ENCODE results near the gene ATRAID.
A peak's percentile ranks its signal among the peaks of the same experiment; 100 is the strongest.

DNA sequence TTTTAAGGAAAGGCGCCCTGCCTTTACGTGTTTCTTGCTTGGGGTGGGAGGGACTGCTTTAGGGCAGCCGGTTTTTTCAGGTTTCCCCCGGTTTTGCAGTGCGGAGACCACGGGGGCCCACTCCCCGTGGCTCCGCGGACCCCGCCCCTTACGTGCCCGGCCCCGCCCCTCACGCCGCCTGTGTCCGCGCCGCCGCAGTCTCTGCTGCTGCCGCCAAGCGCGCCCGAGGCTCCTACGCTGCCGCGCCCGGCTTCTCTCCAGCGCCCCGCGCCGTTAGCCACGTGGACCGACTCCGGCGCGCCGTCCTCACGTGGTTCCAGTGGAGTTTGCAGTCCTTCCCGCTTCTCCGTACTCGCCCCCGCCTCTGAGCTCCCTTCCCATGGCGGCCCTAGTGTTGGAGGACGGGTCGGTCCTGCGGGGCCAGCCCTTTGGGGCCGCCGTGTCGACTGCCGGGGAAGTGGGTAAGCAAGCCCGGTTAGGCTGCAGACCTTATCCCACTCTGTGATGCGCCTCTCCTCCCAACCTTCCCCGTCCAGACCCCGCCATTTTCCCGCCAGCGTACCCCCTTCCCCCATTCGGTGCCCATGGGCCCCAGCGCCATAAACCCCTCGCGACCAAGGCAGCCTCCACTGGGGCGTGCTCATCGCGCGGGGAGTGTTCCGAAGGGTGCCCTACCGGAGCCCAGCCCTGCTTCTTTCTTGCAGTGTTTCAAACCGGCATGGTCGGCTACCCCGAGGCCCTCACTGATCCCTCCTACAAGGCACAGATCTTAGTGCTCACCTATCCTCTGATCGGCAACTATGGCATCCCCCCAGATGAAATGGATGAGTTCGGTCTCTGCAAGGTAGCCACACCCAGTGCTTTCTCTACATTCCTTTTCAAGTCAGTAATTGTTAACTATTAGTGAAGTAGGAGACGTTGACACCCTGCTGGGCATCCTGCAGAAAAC lies 5.6 kb downstream of the ATRAID start, which contains the start of gene CAD:
- TF ChIP-seq POLR2AphosphoS5 (IDR thresholded peaks at IDR 0.05) (peak in 1 of 2 donors; percentile 66), EP300 (IDR thresholded peaks at IDR 0.05) (no peak)
- TF ChIP-seq, protein P1, sequence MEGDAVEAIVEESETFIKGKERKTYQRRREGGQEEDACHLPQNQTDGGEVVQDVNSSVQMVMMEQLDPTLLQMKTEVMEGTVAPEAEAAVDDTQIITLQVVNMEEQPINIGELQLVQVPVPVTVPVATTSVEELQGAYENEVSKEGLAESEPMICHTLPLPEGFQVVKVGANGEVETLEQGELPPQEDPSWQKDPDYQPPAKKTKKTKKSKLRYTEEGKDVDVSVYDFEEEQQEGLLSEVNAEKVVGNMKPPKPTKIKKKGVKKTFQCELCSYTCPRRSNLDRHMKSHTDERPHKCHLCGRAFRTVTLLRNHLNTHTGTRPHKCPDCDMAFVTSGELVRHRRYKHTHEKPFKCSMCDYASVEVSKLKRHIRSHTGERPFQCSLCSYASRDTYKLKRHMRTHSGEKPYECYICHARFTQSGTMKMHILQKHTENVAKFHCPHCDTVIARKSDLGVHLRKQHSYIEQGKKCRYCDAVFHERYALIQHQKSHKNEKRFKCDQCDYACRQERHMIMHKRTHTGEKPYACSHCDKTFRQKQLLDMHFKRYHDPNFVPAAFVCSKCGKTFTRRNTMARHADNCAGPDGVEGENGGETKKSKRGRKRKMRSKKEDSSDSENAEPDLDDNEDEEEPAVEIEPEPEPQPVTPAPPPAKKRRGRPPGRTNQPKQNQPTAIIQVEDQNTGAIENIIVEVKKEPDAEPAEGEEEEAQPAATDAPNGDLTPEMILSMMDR (IDR thresholded peaks at IDR 0.05) = peak in 5 of 6 experiments; percentile 18 to 66 (median 57)

Data from upper lobe of left lung (tissue), 4 donors.